ENCODE measurements around the gene TSPAN14. TPM values are rescaled to one million over a fixed set of nuclear protein-coding genes. Genes with fewer than 3 reads are reported as not detected.

The TSPAN14 gene
- total and polyA plus RNA-seq, 4 donors, result 19.9 to 36.8 (median 27.3) TPM

- Histone ChIP-seq H3K9ac (ENCODE audit: low read depth in 1 of 2, low read length in 2 of 2) (no peak overlapping the region), H3K4me1 (ENCODE audit: control insufficient read depth in 4 of 4, insufficient read depth in 4 of 4, low read length in 3 of 4) (peaks cover 3 to 21% (median 9%) of the 10 kb centered on the region in 4 donors), H3K27ac (ENCODE audit: low read depth in 1 of 2, low read length in 2 of 2) (peak overlapping the region in 1 of 2 donors; percentile 6), H3K36me3 (ENCODE audit: control insufficient read depth in 4 of 4, insufficient read depth in 3 of 4, low read depth in 1 of 4, low read length in 3 of 4) (no peaks in the 10 kb centered on the region), H3K27me3 (ENCODE audit: control insufficient read depth in 4 of 4, insufficient read depth in 4 of 4, low read length in 3 of 4) (no peaks in the 10 kb centered on the region), H3K4me3 (ENCODE audit: low read depth in 1 of 3, low read length in 3 of 3) (no peak overlapping the region), H3K9me3 (ENCODE audit: control insufficient read depth in 4 of 4, low read length in 3 of 4) (no peaks in the 10 kb centered on the region)
- no peak for DNase-seq (ENCODE audit: low spot score)
- 88% methylated on average over 3 of the region's 3 CpGs for WGBS
- no peak for TF ChIP-seq GABPA (IDR thresholded peaks at IDR 0.05 in 1 of 2, conservative IDR thresholded peaks at IDR 0.05 in 1 of 2)
- TF ChIP-seq YY1 (IDR thresholded peaks at IDR 0.05), result no peak
- no peak for TF ChIP-seq NR2F2 (IDR thresholded peaks at IDR 0.05)
- TF ChIP-seq TAF1 (conservative IDR thresholded peaks at IDR 0.05), result no peak
- TF ChIP-seq, protein P1, sequence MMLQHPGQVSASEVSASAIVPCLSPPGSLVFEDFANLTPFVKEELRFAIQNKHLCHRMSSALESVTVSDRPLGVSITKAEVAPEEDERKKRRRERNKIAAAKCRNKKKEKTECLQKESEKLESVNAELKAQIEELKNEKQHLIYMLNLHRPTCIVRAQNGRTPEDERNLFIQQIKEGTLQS (IDR thresholded peaks at IDR 0.05), result no peak
- no peak for TF ChIP-seq FOXA2 (IDR thresholded peaks at IDR 0.05)
- no peak for TF ChIP-seq FOXA1 (IDR thresholded peaks at IDR 0.05)
- TF ChIP-seq MAX (IDR thresholded peaks at IDR 0.05), result no peak
Measured at GRCh38 chr10:80473096-80473657, 19.1 kb downstream of the TSPAN14 start.

DNA sequence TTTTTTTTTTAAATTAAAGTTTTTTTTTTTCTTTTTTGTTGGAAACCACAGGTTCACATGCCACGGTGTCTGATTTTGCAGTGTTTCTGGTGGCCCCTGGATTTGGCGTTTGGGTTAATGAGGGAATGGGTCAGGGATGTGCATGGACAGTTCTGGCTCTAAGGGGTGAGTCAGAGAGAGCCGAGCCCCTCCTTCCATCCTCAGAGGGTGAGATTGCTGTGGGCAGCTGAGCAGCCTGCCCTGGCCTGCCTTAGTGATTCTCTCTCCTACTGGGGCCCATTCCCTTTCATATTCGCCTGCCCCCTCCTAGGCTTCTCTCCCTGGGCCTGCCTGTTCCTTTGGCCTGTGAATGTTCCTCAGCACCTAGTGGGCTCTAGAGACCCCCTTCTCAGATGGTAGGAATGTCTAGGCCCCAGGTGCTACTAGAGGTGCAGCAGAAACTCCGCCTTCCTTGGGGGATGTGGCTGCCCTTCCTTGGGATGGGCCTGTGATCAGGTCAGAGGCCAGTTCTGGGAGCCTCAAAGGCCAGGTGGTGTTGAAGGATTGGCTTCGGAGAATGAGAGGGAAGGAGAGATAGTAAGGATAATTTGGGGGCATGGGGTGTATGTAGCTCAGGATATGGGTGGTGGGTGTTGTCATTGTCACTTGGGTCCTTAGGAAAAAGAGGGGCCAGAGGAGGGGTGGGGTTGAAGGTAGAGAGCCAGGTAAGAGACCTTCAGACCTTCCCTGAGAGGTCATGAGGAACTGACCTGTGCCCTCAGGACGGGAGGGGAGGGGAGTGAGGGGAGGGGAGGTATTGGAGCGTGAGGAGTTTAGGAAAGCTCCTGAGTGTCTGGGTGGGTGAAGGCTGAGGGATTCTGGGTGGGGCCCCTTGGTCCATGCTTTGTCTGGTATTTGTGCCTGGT, 19.8 kb downstream of the TSPAN14 start:
- TF ChIP-seq GABPA (IDR thresholded peaks at IDR 0.05 in 1 of 2, conservative IDR thresholded peaks at IDR 0.05 in 1 of 2), result no peak
- TF ChIP-seq MAX (IDR thresholded peaks at IDR 0.05), result no peak
- TF ChIP-seq YY1 (IDR thresholded peaks at IDR 0.05), result no peak
- TF ChIP-seq HNF4A (conservative IDR thresholded peaks at IDR 0.05), result no peak
- no peak for TF ChIP-seq FOXA1 (IDR thresholded peaks at IDR 0.05)
- no peak for TF ChIP-seq RAD21 (IDR thresholded peaks at IDR 0.05)
- TF ChIP-seq RXRA (IDR thresholded peaks at IDR 0.05), result no peak
- TF ChIP-seq, protein P2, sequence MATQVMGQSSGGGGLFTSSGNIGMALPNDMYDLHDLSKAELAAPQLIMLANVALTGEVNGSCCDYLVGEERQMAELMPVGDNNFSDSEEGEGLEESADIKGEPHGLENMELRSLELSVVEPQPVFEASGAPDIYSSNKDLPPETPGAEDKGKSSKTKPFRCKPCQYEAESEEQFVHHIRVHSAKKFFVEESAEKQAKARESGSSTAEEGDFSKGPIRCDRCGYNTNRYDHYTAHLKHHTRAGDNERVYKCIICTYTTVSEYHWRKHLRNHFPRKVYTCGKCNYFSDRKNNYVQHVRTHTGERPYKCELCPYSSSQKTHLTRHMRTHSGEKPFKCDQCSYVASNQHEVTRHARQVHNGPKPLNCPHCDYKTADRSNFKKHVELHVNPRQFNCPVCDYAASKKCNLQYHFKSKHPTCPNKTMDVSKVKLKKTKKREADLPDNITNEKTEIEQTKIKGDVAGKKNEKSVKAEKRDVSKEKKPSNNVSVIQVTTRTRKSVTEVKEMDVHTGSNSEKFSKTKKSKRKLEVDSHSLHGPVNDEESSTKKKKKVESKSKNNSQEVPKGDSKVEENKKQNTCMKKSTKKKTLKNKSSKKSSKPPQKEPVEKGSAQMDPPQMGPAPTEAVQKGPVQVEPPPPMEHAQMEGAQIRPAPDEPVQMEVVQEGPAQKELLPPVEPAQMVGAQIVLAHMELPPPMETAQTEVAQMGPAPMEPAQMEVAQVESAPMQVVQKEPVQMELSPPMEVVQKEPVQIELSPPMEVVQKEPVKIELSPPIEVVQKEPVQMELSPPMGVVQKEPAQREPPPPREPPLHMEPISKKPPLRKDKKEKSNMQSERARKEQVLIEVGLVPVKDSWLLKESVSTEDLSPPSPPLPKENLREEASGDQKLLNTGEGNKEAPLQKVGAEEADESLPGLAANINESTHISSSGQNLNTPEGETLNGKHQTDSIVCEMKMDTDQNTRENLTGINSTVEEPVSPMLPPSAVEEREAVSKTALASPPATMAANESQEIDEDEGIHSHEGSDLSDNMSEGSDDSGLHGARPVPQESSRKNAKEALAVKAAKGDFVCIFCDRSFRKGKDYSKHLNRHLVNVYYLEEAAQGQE (IDR thresholded peaks at IDR 0.05), result no peak
- no peak for TF ChIP-seq HNF4G (IDR thresholded peaks at IDR 0.05)
- no peak for TF ChIP-seq EGR1 (IDR thresholded peaks at IDR 0.05; ENCODE audit: low read depth in 2 of 2)
- TF ChIP-seq FOXA2 (IDR thresholded peaks at IDR 0.05), result no peak
- TF ChIP-seq, protein P3, sequence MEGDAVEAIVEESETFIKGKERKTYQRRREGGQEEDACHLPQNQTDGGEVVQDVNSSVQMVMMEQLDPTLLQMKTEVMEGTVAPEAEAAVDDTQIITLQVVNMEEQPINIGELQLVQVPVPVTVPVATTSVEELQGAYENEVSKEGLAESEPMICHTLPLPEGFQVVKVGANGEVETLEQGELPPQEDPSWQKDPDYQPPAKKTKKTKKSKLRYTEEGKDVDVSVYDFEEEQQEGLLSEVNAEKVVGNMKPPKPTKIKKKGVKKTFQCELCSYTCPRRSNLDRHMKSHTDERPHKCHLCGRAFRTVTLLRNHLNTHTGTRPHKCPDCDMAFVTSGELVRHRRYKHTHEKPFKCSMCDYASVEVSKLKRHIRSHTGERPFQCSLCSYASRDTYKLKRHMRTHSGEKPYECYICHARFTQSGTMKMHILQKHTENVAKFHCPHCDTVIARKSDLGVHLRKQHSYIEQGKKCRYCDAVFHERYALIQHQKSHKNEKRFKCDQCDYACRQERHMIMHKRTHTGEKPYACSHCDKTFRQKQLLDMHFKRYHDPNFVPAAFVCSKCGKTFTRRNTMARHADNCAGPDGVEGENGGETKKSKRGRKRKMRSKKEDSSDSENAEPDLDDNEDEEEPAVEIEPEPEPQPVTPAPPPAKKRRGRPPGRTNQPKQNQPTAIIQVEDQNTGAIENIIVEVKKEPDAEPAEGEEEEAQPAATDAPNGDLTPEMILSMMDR (IDR thresholded peaks at IDR 0.05; ENCODE audit: low read depth, low read length, missing input control), result no peak
- TF ChIP-seq, protein P1 (IDR thresholded peaks at IDR 0.05), result no peak
- TF ChIP-seq NR2F2 (IDR thresholded peaks at IDR 0.05), result no peak
- TF ChIP-seq JUND (IDR thresholded peaks at IDR 0.05), result no peak
- TF ChIP-seq TAF1 (conservative IDR thresholded peaks at IDR 0.05), result no peak
- TF ChIP-seq, protein P4, sequence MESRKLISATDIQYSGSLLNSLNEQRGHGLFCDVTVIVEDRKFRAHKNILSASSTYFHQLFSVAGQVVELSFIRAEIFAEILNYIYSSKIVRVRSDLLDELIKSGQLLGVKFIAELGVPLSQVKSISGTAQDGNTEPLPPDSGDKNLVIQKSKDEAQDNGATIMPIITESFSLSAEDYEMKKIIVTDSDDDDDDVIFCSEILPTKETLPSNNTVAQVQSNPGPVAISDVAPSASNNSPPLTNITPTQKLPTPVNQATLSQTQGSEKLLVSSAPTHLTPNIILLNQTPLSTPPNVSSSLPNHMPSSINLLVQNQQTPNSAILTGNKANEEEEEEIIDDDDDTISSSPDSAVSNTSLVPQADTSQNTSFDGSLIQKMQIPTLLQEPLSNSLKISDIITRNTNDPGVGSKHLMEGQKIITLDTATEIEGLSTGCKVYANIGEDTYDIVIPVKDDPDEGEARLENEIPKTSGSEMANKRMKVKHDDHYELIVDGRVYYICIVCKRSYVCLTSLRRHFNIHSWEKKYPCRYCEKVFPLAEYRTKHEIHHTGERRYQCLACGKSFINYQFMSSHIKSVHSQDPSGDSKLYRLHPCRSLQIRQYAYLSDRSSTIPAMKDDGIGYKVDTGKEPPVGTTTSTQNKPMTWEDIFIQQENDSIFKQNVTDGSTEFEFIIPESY (IDR thresholded peaks at IDR 0.05), result no peak
- no peak for TF ChIP-seq SP1 (IDR thresholded peaks at IDR 0.05)
- H3K9ac ChIP-seq (ENCODE audit: low read depth in 1 of 2, low read length in 2 of 2), result no peak overlapping the region
- H3K27me3 ChIP-seq (ENCODE audit: control insufficient read depth in 4 of 4, insufficient read depth in 4 of 4, low read length in 3 of 4), result no peaks in the 10 kb centered on the region
- H3K36me3 ChIP-seq (ENCODE audit: control insufficient read depth in 4 of 4, insufficient read depth in 3 of 4, low read depth in 1 of 4, low read length in 3 of 4), result peaks cover 0 to 3% (median 0%) of the 10 kb centered on the region in 4 donors
- no peak for DNase-seq (ENCODE audit: low spot score)
- 87% methylated on average over 8 of the region's 8 CpGs for WGBS
- H3K9me3 ChIP-seq (ENCODE audit: control insufficient read depth in 4 of 4, low read length in 3 of 4), result no peaks in the 10 kb centered on the region
- H3K27ac ChIP-seq (ENCODE audit: low read depth in 1 of 2, low read length in 2 of 2), result no peak overlapping the region
- peaks cover 3 to 18% (median 9%) of the 10 kb centered on the region in 4 donors for H3K4me1 ChIP-seq (ENCODE audit: control insufficient read depth in 4 of 4, insufficient read depth in 4 of 4, low read length in 3 of 4)
- H3K4me3 ChIP-seq (ENCODE audit: low read depth in 1 of 3, low read length in 3 of 3), result no peak overlapping the region
